ENCODE results near the gene CPNE9. TPM values are rescaled to one million over a fixed set of nuclear protein-coding genes. Genes with fewer than 3 reads are reported as not detected.
A peak's percentile ranks its signal among the peaks of the same experiment; 100 is the strongest.

CPNE9 gene
- polyA plus RNA-seq, 1 of the 3 experiments (the other 2 are of a cell fraction), result 0.03 TPM

DNA sequence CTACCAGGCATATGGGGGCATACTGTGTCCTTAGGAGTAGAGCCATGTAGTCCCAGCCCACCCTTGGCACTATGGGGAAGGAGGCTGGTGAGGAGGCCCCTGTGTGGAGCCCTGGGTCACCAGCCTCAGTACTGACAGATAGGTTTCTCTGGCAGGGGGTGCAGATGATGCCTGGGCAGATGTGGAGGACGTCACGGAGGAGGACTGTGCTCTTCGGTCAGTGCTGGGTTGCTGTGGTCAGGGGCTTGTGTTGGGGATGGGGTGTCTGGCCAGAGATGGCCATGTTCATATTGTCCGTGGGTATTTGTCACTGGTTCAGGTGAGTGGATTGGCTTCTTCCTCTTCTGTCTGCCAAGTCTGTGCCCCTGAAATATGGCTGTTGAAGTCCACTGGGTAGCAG lies 34.4 kb upstream of the CPNE9 start:
- no CpG with 5 or more reads among the region's 4 CpGs for WGBS (ENCODE audit: low lambda C conversion rate)
- CTCF ChIA-PET, result interaction anchor here (1.3 kb wide), 1 partner anchor 9 kb away, joined by 4 read pairs; no protein-coding TSS in a partner anchor
- TF ChIP-seq FOXM1 (IDR thresholded peaks at IDR 0.05; ENCODE audit: low read depth) (no peak), FOSL2 (IDR thresholded peaks at IDR 0.05; ENCODE audit: borderline replicate concordance, low read depth) (no peak), EP300 (IDR thresholded peaks at IDR 0.05; ENCODE audit: borderline replicate concordance in 1 of 2, low read depth in 1 of 2, low read length in 1 of 2) (no peak), YY1 (IDR thresholded peaks at IDR 0.05; ENCODE audit: low read depth) (no peak), MEF2A (IDR thresholded peaks at IDR 0.05; ENCODE audit: borderline replicate concordance, low read depth) (no peak), GABPA (IDR thresholded peaks at IDR 0.05; ENCODE audit: low read depth) (no peak), JUND (IDR thresholded peaks at IDR 0.05) (no peak), ELF1 (IDR thresholded peaks at IDR 0.05) (no peak), RXRA (IDR thresholded peaks at IDR 0.05; ENCODE audit: borderline replicate concordance, low read depth) (no peak)

DNA sequence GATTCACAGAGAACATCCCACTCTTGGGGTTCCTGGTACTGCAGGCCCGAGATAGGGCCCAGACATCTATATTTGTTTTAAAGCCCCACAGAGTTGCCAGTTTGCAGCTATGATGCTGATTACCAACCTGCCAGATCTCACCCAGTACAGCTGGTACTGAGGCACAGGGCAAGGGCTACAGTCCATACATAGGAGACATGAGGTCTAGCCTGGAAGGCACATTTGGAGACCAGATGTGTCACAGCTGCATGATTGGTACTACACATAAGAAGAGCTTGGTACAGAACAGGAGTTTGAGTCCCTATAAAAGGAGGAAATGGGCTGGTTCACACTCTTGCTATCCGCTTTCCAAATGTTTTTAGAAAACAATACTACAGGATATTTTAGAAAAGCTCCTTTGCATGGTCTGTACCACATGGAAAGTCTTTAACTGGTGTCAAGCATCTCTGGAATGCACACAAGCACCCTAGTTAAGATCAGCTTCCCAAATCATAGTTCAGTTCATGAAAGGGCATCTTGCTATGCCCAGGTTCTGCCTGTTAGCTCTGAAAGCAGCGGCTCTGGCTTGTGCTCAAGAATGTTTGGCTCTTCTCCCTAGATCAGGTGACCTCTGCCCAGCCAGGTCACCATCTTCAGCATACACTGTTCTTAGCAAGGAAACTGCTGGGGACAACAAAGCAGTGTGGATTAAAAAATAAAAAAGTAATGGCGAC lies 33.8 kb upstream of the CPNE9 start:
- Histone ChIP-seq H3K9ac (no peak overlapping the region), H3F3A (replicated peaks; ENCODE audit: insufficient read depth) (no peaks in the 10 kb centered on the region), H3K79me2 (ENCODE audit: insufficient read depth) (no peaks in the 10 kb centered on the region), H4K20me1 (ENCODE audit: insufficient read depth) (no peaks in the 10 kb centered on the region), H3K4me3 (ENCODE audit: low read depth in 2 of 2, low read length in 1 of 2) (no peak overlapping the region), H3K4me1 (ENCODE audit: control insufficient read depth in 1 of 2, insufficient read depth in 2 of 2, low read depth in 1 of 2, low read length in 1 of 2) (peaks cover 0 to 10% of the 10 kb centered on the region in 2 experiments; a peak in 2 of 4 replicates), H3K9me3 (no peaks in the 10 kb centered on the region), H3K9me2 (no peaks in the 10 kb centered on the region), H2AFZ (ENCODE audit: low read depth) (no peak overlapping the region), H3K36me3 (replicated peaks in 1 of 2; ENCODE audit: control insufficient read depth in 1 of 2, insufficient read depth in 2 of 2, low read length in 1 of 2) (peaks cover 36 to 62% of the 10 kb centered on the region in 2 experiments), H3K27ac (ENCODE audit: low read depth in 2 of 2, low read length in 1 of 2) (peak overlapping the region in 1 of 2 experiments; percentile 48; a peak in 1 of 4 replicates), H3K4me2 (no peak overlapping the region), H3K27me3 (ENCODE audit: insufficient read depth) (no peaks in the 10 kb centered on the region)
- TF ChIP-seq, protein P1, sequence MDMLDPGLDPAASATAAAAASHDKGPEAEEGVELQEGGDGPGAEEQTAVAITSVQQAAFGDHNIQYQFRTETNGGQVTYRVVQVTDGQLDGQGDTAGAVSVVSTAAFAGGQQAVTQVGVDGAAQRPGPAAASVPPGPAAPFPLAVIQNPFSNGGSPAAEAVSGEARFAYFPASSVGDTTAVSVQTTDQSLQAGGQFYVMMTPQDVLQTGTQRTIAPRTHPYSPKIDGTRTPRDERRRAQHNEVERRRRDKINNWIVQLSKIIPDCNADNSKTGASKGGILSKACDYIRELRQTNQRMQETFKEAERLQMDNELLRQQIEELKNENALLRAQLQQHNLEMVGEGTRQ (IDR thresholded peaks at IDR 0.05; ENCODE audit: borderline replicate concordance, low read depth, low read length), result no peak
- TF ChIP-seq, protein P2, sequence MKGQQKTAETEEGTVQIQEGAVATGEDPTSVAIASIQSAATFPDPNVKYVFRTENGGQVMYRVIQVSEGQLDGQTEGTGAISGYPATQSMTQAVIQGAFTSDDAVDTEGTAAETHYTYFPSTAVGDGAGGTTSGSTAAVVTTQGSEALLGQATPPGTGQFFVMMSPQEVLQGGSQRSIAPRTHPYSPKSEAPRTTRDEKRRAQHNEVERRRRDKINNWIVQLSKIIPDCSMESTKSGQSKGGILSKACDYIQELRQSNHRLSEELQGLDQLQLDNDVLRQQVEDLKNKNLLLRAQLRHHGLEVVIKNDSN (IDR thresholded peaks at IDR 0.05; ENCODE audit: borderline replicate concordance, low read depth), result 0 out of 2 replicates have a peak, but pooled peaks have one; percentile 10
- TF ChIP-seq FOSL2 (IDR thresholded peaks at IDR 0.05; ENCODE audit: borderline replicate concordance, low read depth) (no peak), CHD2 (IDR thresholded peaks at IDR 0.05; ENCODE audit: low read length, partially characterized antibody) (no peak)
- peak; percentile 42 for DNase-seq
- CTCF ChIA-PET, result interaction anchor here (1.3 kb wide), 1 partner anchor 9 kb away, joined by 4 read pairs; no protein-coding TSS in a partner anchor
- WGBS (ENCODE audit: low lambda C conversion rate), result 72% methylated on average over 3 of the region's 4 CpGs
- POLR2A ChIA-PET, result interaction anchor here (1.1 kb wide), 1 partner anchor 21 kb away, joined by 3 read pairs; the partner anchor contains the start of gene MTMR14

More for the DNA sequence above, 34.4 kb upstream of the CPNE9 start:
- Histone ChIP-seq H3K36me3 (replicated peaks in 1 of 2; ENCODE audit: control insufficient read depth in 1 of 2, insufficient read depth in 2 of 2, low read length in 1 of 2) (peaks cover 35 to 65% of the 10 kb centered on the region in 2 experiments), H3K4me3 (ENCODE audit: low read depth in 2 of 2, low read length in 1 of 2) (no peak overlapping the region), H3K79me2 (ENCODE audit: insufficient read depth) (no peaks in the 10 kb centered on the region), H3K9ac (no peak overlapping the region), H3K4me2 (no peak overlapping the region), H4K20me1 (ENCODE audit: insufficient read depth) (no peaks in the 10 kb centered on the region), H3K9me3 (no peaks in the 10 kb centered on the region), H3K4me1 (ENCODE audit: control insufficient read depth in 1 of 2, insufficient read depth in 2 of 2, low read depth in 1 of 2, low read length in 1 of 2) (peaks cover 0 to 10% of the 10 kb centered on the region in 2 experiments; a peak in 2 of 4 replicates), H3K27me3 (ENCODE audit: insufficient read depth) (no peaks in the 10 kb centered on the region), H3F3A (replicated peaks; ENCODE audit: insufficient read depth) (no peaks in the 10 kb centered on the region), H3K9me2 (no peaks in the 10 kb centered on the region), H3K27ac (ENCODE audit: low read depth in 2 of 2, low read length in 1 of 2) (no peak overlapping the region), H2AFZ (ENCODE audit: low read depth) (no peak overlapping the region)
- POLR2A ChIA-PET, result interaction anchor here (1.1 kb wide), 1 partner anchor 20 kb away, joined by 3 read pairs; the partner anchor contains the start of gene MTMR14
- no peak for DNase-seq
